HCT116 (cell line): ENCODE data around the gene MORN1. TPM values are rescaled to one million over a fixed set of nuclear protein-coding genes. Genes with fewer than 3 reads are reported as not detected.

Experiments
- total RNA-seq: library from RNA; stranded (reverse); gene quantifications from one replicate; pipeline ENCODE4 v1.2.1, GENCODE V29; 2021; ENCODE audit not compliant: unreplicated experiment

MORN1 gene
- total RNA-seq, 1 experiment from 2014 or later: 21.4 TPM

Other genes with a start within 250 kb of the MORN1 start
- gene FAAP20, start 196.8 kb downstream of the MORN1 start, total RNA-seq: 112 TPM
- 56.2 TPM for gene SKI, start 163.2 kb downstream of the MORN1 start, total RNA-seq
- 155 TPM for gene RER1, start 287 bp upstream of the MORN1 start, total RNA-seq
- 27.9 TPM for gene PEX10, start 21.0 kb upstream of the MORN1 start, total RNA-seq
- 2.0 TPM for gene PLCH2, start 84.7 kb upstream of the MORN1 start, total RNA-seq
- 38.5 TPM for gene PANK4, start 135.0 kb upstream of the MORN1 start, total RNA-seq
- gene HES5, start 138.7 kb upstream of the MORN1 start, total RNA-seq: not detected
- gene TNFRSF14, start 164.8 kb upstream of the MORN1 start, total RNA-seq: 0.66 TPM
- gene PRXL2B, start 195.2 kb upstream of the MORN1 start, total RNA-seq: 32.2 TPM
- 2.7 TPM for gene MMEL1, start 241.5 kb upstream of the MORN1 start, total RNA-seq